ENCODE data around the gene GBP6. TPM values are rescaled to one million over a fixed set of nuclear protein-coding genes. Genes with fewer than 3 reads are reported as not detected.
"Not testable (repeated sequence)": the region's sequence is repeated elsewhere in the genome, so short reads cannot be mapped to it uniquely, and the experiment has no call there.

The GBP6 gene
- total RNA-seq, 1 donor from 2014 or later = not detected

- DNase-seq (ENCODE audit: low spot score) (no peak), ATAC-seq (no peak)
Observed at GRCh38 chr1:89364954-89365550, 1.2 kb downstream of the GBP6 start.

- DNase-seq (ENCODE audit: low spot score) (no peak), ATAC-seq (no peak)
Observed at GRCh38 chr1:89367221-89367620, 3.4 kb downstream of the GBP6 start.

GRCh38 chr1:89369331-89369730 lies 5.5 kb downstream of the GBP6 start:
- ATAC-seq = no peak

GRCh38 chr1:89373810-89374209 lies 10.0 kb downstream of the GBP6 start:
- DNase-seq (ENCODE audit: low spot score); ATAC-seq: not testable (repeated sequence)

More at GRCh38 chr1:89369331-89369730, 5.5 kb downstream of the GBP6 start:
- no peak for DNase-seq (ENCODE audit: low spot score)

- DNase-seq (ENCODE audit: low spot score) (no peak), ATAC-seq (no peak)
Observed at GRCh38 chr1:89378001-89378400, 14.1 kb downstream of the GBP6 start.

- no peak for DNase-seq (ENCODE audit: low spot score)
- ATAC-seq = no peak
Observed at GRCh38 chr1:89381618-89382017, 17.8 kb downstream of the GBP6 start.

- ATAC-seq = no peak
- DNase-seq (ENCODE audit: low spot score) = no peak
Observed at GRCh38 chr1:89382479-89382878, 18.6 kb downstream of the GBP6 start.

GRCh38 chr1:89383185-89383584 lies 19.3 kb downstream of the GBP6 start:
- no peak for ATAC-seq
- DNase-seq (ENCODE audit: low spot score) = no peak

GRCh38 chr1:89390707-89391106 lies 26.8 kb downstream of the GBP6 start:
- DNase-seq (ENCODE audit: low spot score) = no peak
- ATAC-seq = peak; percentile 67

GRCh38 chr1:89391686-89392085 lies 27.8 kb downstream of the GBP6 start:
- DNase-seq (ENCODE audit: low spot score) (no peak), ATAC-seq (no peak)

- no peak for ATAC-seq
- DNase-seq (ENCODE audit: low spot score) = no peak
Observed at GRCh38 chr1:89394851-89395250, 31.0 kb downstream of the GBP6 start.

- no peak for DNase-seq (ENCODE audit: low spot score)
- no peak for ATAC-seq
Observed at GRCh38 chr1:89396902-89397301, 33.0 kb downstream of the GBP6 start.

- no peak for DNase-seq (ENCODE audit: low spot score)
- ATAC-seq = no peak
Observed at GRCh38 chr1:89405275-89405929, 41.5 kb downstream of the GBP6 start.

- no peak for DNase-seq (ENCODE audit: low spot score)
- ATAC-seq = peak; percentile 90
Observed at GRCh38 chr1:89407360-89407759, 43.5 kb downstream of the GBP6 start.

- ATAC-seq = peak; percentile 95
- DNase-seq (ENCODE audit: low spot score) = not testable (repeated sequence)
Observed at GRCh38 chr1:89407768-89408167, 43.9 kb downstream of the GBP6 start.

GRCh38 chr1:89425056-89425455 lies 61.2 kb downstream of the GBP6 start:
- ATAC-seq (no peak), DNase-seq (ENCODE audit: low spot score) (no peak)

- no peak for DNase-seq (ENCODE audit: low spot score)
- no peak for ATAC-seq
Observed at GRCh38 chr1:89429062-89429461, 65.2 kb downstream of the GBP6 start.

GRCh38 chr1:89429681-89430080 lies 65.8 kb downstream of the GBP6 start:
- not testable (repeated sequence) for ATAC-seq; DNase-seq (ENCODE audit: low spot score)

GRCh38 chr1:89433421-89433820 lies 69.6 kb downstream of the GBP6 start:
- ATAC-seq (no peak), DNase-seq (ENCODE audit: low spot score) (no peak)

GRCh38 chr1:89434058-89434780 lies 70.4 kb downstream of the GBP6 start:
- not testable (repeated sequence) for DNase-seq (ENCODE audit: low spot score); ATAC-seq
